HL-60 (cell line): ENCODE measurements around the gene CEP89.

Experiments
- GABPA ChIP-seq: IDR thresholded peaks from 2 replicates; pipeline ENCODE4 v1.6.1; 2012; ENCODE audit warnings: low read depth
- TF ChIP-seq, protein P1 (sequence below): IDR thresholded peaks from one replicate; pipeline ENCODE4 v1.5.1; 2011; ENCODE audit warnings: low read length, control low read depth, inconsistent platforms; ENCODE audit not compliant: insufficient read depth

DNA sequence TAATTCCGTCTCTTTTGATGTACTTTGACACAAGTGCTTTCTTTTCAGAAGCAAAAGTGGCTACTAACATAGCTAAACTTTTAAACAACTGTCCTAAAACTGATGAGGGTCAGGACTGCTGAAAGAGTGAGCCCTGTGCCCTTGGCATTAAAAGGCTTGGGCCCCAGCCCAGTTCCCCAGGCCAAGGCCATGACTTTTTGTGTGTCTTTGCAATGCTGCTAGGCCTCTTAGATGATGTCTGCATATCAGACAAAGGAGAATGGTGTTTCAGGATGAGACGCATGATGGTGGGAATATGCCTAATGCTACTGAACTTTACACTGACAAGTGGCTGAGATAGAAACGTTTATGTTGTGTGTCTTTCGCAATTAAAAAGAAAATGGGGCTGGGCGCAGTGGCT lies 140.1 kb downstream of the CEP89 start:
- no peak for TF ChIP-seq GABPA
- TF ChIP-seq, protein P1, sequence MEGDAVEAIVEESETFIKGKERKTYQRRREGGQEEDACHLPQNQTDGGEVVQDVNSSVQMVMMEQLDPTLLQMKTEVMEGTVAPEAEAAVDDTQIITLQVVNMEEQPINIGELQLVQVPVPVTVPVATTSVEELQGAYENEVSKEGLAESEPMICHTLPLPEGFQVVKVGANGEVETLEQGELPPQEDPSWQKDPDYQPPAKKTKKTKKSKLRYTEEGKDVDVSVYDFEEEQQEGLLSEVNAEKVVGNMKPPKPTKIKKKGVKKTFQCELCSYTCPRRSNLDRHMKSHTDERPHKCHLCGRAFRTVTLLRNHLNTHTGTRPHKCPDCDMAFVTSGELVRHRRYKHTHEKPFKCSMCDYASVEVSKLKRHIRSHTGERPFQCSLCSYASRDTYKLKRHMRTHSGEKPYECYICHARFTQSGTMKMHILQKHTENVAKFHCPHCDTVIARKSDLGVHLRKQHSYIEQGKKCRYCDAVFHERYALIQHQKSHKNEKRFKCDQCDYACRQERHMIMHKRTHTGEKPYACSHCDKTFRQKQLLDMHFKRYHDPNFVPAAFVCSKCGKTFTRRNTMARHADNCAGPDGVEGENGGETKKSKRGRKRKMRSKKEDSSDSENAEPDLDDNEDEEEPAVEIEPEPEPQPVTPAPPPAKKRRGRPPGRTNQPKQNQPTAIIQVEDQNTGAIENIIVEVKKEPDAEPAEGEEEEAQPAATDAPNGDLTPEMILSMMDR = no peak
